ENCODE data around the gene ZNF500. TPM values are rescaled to one million over a fixed set of nuclear protein-coding genes. Genes with fewer than 3 reads are reported as not detected.

ZNF500 gene
- total RNA-seq, 6 experiments from 2014 or later = 4.5 to 6.6 (median 5.8) TPM

DNA sequence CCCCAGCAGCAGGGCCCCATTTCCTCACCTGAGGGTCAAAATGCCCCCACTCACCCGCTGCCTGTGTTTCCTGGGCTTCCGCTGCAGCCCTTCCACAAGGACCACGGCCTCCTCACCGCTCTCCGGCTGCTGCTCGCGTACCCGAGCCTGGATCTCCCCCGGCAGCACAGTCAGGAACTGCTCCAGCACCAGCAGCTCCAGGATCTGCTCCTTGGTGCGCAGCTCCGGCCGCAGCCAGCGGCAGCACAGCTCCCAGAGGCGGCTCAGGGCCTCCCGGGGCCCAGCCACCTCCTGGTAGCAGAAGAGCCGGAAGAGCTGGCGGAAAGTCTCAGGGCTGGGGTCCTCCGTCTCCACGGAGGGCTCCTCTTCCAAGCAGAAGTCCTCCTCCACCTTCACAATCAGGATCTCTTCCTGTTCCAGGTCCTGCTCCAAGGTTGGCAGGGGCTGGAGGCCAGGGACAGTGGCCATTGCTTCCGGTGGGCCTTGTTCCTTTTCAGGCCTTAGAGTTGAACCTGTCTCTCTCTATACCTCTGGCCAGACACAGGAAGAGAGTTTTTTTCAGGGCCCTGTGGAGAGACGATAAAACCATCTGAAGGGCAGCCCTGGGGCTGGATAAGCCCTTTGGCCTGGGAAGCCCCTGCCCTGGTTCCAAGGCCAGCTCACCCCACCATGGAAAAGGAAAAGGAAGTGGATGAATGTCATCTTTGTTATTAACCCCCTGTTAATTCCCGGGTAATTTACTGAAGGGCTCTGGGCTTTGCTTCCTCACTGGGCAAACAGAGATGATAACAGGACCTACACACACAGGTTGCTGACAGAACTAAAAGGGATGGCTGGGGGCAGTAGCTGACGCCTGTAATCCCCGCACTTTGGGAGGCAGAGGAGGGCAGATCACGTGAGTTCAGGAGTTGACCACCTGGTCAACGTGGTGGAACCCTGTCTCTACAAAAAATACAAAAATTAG, 1.2 kb downstream of the ZNF500 start:
- peaks cover 0 to 18% (median 4%) of the 10 kb centered on the region in 4 donors for H3K4me1 ChIP-seq
- intact Hi-C loops (cut with DNase I) = no loop called here
- DNase-seq = no peak
- no peak for ATAC-seq
- no peaks in the 10 kb centered on the region for H3K9me3 ChIP-seq
- peaks cover 0 to 27% (median 5%) of the 10 kb centered on the region in 4 donors for H3K36me3 ChIP-seq
- WGBS (ENCODE audit: insufficient coverage, low coverage, low lambda C conversion rate, missing lambda C conversion rate) = 15% methylated on average over 6 of the region's 26 CpGs
- H3K27me3 ChIP-seq = no peaks in the 10 kb centered on the region
- peak overlapping the region in 1 of 3 donors; percentile 13 for H3K27ac ChIP-seq
- H3K4me3 ChIP-seq = peak overlapping the region; percentile 97 to 99 (median 98)
- TF ChIP-seq POLR2A (IDR thresholded peaks at IDR 0.05) = no peak
- TF ChIP-seq, protein P1, sequence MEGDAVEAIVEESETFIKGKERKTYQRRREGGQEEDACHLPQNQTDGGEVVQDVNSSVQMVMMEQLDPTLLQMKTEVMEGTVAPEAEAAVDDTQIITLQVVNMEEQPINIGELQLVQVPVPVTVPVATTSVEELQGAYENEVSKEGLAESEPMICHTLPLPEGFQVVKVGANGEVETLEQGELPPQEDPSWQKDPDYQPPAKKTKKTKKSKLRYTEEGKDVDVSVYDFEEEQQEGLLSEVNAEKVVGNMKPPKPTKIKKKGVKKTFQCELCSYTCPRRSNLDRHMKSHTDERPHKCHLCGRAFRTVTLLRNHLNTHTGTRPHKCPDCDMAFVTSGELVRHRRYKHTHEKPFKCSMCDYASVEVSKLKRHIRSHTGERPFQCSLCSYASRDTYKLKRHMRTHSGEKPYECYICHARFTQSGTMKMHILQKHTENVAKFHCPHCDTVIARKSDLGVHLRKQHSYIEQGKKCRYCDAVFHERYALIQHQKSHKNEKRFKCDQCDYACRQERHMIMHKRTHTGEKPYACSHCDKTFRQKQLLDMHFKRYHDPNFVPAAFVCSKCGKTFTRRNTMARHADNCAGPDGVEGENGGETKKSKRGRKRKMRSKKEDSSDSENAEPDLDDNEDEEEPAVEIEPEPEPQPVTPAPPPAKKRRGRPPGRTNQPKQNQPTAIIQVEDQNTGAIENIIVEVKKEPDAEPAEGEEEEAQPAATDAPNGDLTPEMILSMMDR (IDR thresholded peaks at IDR 0.05) = no peak

DNA sequence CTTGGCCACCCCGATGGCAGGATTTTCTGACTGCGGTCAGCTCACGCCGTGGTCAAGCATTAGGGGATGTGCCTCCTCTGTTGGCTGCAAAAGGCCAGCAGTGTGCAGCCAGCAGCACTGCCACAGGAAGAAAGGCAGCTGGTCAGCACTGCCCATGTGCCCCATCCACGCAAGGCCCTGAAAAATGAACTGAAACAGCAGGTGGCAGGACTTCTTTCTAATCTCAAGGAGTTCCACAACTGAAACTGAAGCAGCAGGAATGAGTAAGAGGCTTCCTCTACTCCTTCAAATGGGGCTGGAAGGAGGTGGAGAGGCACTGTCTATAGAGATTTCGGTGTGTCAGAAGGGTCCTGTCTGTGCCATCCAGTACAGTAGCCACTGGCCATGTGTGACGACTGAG, 3.2 kb downstream of the ZNF500 start:
- H3K36me3 ChIP-seq = peaks cover 0 to 43% (median 7%) of the 10 kb centered on the region in 4 donors
- 83% methylated on average over 2 of the region's 7 CpGs for WGBS (ENCODE audit: insufficient coverage, low coverage, low lambda C conversion rate, missing lambda C conversion rate)
- H3K9me3 ChIP-seq = no peaks in the 10 kb centered on the region
- peaks cover 0 to 18% (median 4%) of the 10 kb centered on the region in 4 donors for H3K4me1 ChIP-seq
- no peak for DNase-seq
- ATAC-seq = no peak
- H3K4me3 ChIP-seq = no peak overlapping the region
- no peaks in the 10 kb centered on the region for H3K27me3 ChIP-seq
- intact Hi-C loops (cut with DNase I) = no loop called here
- TF ChIP-seq, protein P1 (IDR thresholded peaks at IDR 0.05) = no peak
- no peak for TF ChIP-seq POLR2A (IDR thresholded peaks at IDR 0.05)
- H3K27ac ChIP-seq = no peak overlapping the region

DNA sequence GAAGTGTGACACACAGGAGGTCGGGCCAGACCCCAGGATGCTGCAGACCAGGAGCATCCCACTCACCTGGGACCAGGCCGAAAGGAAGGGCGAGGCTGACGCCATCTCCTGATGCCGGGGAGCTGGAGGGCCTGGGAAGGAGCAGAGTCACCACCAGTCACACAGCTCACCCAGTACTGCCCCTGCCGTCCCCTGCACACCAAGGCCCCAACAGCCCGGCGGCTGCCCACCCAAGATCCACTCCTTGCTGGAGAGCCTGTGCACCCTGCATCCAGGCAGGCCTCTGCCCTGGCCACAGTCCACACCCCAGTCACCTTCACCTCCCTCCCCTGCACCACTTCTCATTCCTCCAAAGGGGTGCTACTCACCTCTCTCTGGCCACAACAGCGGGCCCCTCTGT, 4.8 kb downstream of the ZNF500 start:
- DNase-seq (no peak), ATAC-seq (no peak)
- intact Hi-C loops (cut with DNase I) = no loop called here
- Histone ChIP-seq H3K4me1 (peaks cover 0 to 9% (median 0%) of the 10 kb centered on the region in 4 donors), H3K27ac (no peak overlapping the region), H3K9me3 (no peaks in the 10 kb centered on the region), H3K36me3 (peaks cover 0 to 55% (median 12%) of the 10 kb centered on the region in 4 donors), H3K27me3 (no peaks in the 10 kb centered on the region), H3K4me3 (no peak overlapping the region)
- TF ChIP-seq, protein P1 (IDR thresholded peaks at IDR 0.05) = no peak
- TF ChIP-seq POLR2A (IDR thresholded peaks at IDR 0.05) = no peak
- WGBS (ENCODE audit: insufficient coverage, low coverage, low lambda C conversion rate, missing lambda C conversion rate) = no CpG with 5 or more reads among the region's 9 CpGs

DNA sequence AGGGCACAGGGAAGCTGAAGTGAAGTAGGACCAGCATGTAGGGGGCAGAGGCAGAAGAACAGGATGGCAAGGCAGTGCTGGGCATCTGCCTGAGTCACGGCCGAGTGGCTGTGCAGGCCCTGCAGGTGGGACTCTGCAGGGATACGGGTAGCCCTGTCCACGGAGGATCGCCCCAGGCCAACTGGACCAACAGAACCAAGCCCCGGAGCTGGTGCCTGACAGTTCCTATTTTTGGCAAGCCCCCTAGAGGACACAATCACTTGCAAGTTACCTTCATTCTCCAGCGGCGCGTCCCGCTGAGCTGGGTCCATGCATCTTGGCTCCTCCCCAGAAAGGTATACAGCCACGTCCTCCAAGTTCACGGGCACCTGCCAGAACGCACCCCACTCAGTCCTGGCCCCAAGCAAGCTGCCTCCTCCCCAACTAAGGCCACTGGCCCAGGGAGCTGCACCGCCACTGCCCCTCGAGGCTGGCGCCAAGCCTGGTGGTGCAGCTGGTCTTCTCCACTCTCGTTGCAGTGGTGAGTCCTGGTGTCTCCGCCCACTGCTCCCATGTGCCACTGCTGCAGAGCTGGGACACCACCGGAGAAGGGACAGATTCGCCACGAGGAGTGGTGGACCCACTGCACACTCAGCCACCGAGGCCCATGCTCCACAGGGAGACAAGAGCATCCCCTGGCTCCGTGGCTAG, 6.6 kb downstream of the ZNF500 start:
- no peak overlapping the region for H3K27ac ChIP-seq
- TF ChIP-seq, protein P1 (IDR thresholded peaks at IDR 0.05) = no peak
- TF ChIP-seq POLR2A (IDR thresholded peaks at IDR 0.05) = no peak
- H3K4me1 ChIP-seq = peaks cover 0 to 3% (median 0%) of the 10 kb centered on the region in 4 donors
- no peaks in the 10 kb centered on the region for H3K27me3 ChIP-seq
- intact Hi-C loops (cut with DNase I) = no loop called here
- H3K9me3 ChIP-seq = no peaks in the 10 kb centered on the region
- H3K4me3 ChIP-seq = no peak overlapping the region
- DNase-seq (no peak), ATAC-seq (peak in 2 of 4 donors; percentile 15 to 33)
- H3K36me3 ChIP-seq = peaks cover 0 to 55% (median 12%) of the 10 kb centered on the region in 4 donors
- 67% methylated on average over 5 of the region's 23 CpGs for WGBS (ENCODE audit: insufficient coverage, low coverage, low lambda C conversion rate, missing lambda C conversion rate)

Measured in right lobe of liver (tissue), 6 donors.